ENCODE results near the gene NR1H4. TPM values are rescaled to one million over a fixed set of nuclear protein-coding genes. Genes with fewer than 3 reads are reported as not detected.
"Not testable (repeated sequence)": the region's sequence is repeated elsewhere in the genome, so short reads cannot be mapped to it uniquely, and the experiment has no call there.

NR1H4 gene
- total RNA-seq, 1 experiment from 2014 or later, result not detected

- no peak for DNase-seq (ENCODE audit: low read depth)
Observed at GRCh38 chr12:100472325-100472724, 1.3 kb upstream of the NR1H4 start.

- DNase-seq (ENCODE audit: low read depth), result no peak
Observed at GRCh38 chr12:100473050-100473715, 483 bp upstream of the NR1H4 start.

- DNase-seq (ENCODE audit: low read depth), result no peak
Observed at GRCh38 chr12:100474617-100475016, 951 bp downstream of the NR1H4 start.

GRCh38 chr12:100476013-100476751, 2.5 kb downstream of the NR1H4 start:
- DNase-seq (ENCODE audit: low read depth), result no peak

GRCh38 chr12:100481021-100481420, 7.4 kb downstream of the NR1H4 start:
- peak; percentile 28 for DNase-seq (ENCODE audit: low read depth)

- DNase-seq (ENCODE audit: low read depth), result peak; percentile 15
Observed at GRCh38 chr12:100484183-100484886, 10.7 kb downstream of the NR1H4 start.

GRCh38 chr12:100484891-100485471, 11.3 kb downstream of the NR1H4 start:
- no peak for DNase-seq (ENCODE audit: low read depth)

GRCh38 chr12:100485983-100486382, 12.3 kb downstream of the NR1H4 start:
- no peak for DNase-seq (ENCODE audit: low read depth)

- DNase-seq (ENCODE audit: low read depth), result no peak
Observed at GRCh38 chr12:100489251-100489820, 15.7 kb downstream of the NR1H4 start.

GRCh38 chr12:100490056-100490455, 16.4 kb downstream of the NR1H4 start:
- DNase-seq (ENCODE audit: low read depth), result no peak

- DNase-seq (ENCODE audit: low read depth), result no peak
Observed at GRCh38 chr12:100491104-100491503, 17.4 kb downstream of the NR1H4 start.

- DNase-seq (ENCODE audit: low read depth), result no peak
Observed at GRCh38 chr12:100493396-100494012, 19.8 kb downstream of the NR1H4 start.

- no peak for DNase-seq (ENCODE audit: low read depth)
Observed at GRCh38 chr12:100494026-100494425, 20.4 kb downstream of the NR1H4 start.

GRCh38 chr12:100494538-100494937, 20.9 kb downstream of the NR1H4 start:
- DNase-seq (ENCODE audit: low read depth), result no peak

- no peak for DNase-seq (ENCODE audit: low read depth)
Observed at GRCh38 chr12:100497105-100497795, 23.6 kb downstream of the NR1H4 start.

GRCh38 chr12:100498141-100498540, 24.5 kb downstream of the NR1H4 start:
- DNase-seq (ENCODE audit: low read depth), result no peak

- no peak for DNase-seq (ENCODE audit: low read depth)
Observed at GRCh38 chr12:100499416-100499815, 25.8 kb downstream of the NR1H4 start.

- DNase-seq (ENCODE audit: low read depth), result not testable (repeated sequence)
Observed at GRCh38 chr12:100502718-100503117, 29.1 kb downstream of the NR1H4 start.

- DNase-seq (ENCODE audit: low read depth), result no peak
Observed at GRCh38 chr12:100503228-100503628, 29.6 kb downstream of the NR1H4 start.

- no peak for DNase-seq (ENCODE audit: low read depth)
Observed at GRCh38 chr12:100504804-100505203, 31.1 kb downstream of the NR1H4 start.

- no peak for DNase-seq (ENCODE audit: low read depth)
Observed at GRCh38 chr12:100508751-100509150, 35.1 kb downstream of the NR1H4 start.
